ENCODE results near the gene GTF2F1.

DNA sequence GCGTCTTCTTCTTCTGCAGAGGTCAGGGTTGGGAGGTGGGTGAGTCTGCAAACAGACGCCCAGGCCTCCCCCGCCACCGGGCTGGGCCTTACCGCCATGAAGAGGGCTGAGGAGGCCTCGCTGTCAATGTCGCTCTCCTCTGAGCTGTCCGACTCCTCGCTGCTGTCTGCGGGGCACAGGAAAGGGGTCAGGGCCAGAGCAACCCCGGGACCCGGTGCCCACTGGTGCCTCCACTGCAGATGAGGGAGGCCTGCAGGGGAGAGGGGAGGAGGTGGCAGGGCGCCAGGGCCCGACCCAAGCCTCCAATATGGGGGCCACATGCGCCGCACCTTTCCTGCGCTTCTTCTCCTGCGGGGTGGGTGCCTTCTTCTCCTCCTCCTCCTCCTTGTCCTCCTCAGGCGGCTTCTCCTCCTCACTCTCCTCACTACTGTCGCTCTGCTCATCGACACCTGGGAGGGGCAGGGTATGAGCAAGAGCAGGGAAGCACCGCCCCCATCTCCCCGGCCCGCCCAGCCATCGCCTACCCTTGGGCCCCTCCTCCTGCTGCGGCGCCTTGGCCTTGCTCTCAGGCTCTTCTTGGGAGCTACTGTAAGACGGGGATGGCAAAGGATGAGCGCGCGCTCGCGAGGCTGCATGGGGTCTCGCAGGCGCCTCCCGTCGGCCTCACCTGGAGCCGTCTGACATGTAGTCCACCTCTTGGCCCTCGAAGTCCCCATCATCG is 11.8 kb downstream of the GTF2F1 start:
- TF ChIP-seq EZH2 (IDR thresholded peaks at IDR 0.05; ENCODE audit: low read length, missing control alignments) = no peak
- TF ChIP-seq, protein P1, sequence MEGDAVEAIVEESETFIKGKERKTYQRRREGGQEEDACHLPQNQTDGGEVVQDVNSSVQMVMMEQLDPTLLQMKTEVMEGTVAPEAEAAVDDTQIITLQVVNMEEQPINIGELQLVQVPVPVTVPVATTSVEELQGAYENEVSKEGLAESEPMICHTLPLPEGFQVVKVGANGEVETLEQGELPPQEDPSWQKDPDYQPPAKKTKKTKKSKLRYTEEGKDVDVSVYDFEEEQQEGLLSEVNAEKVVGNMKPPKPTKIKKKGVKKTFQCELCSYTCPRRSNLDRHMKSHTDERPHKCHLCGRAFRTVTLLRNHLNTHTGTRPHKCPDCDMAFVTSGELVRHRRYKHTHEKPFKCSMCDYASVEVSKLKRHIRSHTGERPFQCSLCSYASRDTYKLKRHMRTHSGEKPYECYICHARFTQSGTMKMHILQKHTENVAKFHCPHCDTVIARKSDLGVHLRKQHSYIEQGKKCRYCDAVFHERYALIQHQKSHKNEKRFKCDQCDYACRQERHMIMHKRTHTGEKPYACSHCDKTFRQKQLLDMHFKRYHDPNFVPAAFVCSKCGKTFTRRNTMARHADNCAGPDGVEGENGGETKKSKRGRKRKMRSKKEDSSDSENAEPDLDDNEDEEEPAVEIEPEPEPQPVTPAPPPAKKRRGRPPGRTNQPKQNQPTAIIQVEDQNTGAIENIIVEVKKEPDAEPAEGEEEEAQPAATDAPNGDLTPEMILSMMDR (conservative IDR thresholded peaks at IDR 0.05 in 1 of 2, IDR thresholded peaks at IDR 0.05 in 1 of 2; ENCODE audit: low read depth in 1 of 2, low read length in 2 of 2) = no peak

Data from fibroblast of lung (primary cell).